ENCODE results near the gene METTL1.

DNA sequence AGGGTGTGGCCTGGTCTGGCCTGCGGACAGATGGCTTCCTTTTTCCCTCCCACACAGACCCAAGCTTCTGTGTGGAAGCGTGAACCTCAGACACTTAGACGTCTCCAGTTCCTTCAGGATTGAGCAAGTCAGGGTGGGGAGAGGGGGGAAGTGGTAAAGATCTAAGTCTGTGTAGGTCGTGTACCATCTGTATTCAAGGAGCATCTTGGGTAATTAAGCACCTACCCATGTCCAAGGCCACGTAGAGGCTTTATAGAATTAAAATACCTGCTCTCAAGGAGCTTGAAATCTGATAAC is 44.9 kb upstream of the METTL1 start:
- no peak for TF ChIP-seq POLR2A (IDR thresholded peaks at IDR 0.05)
- TF ChIP-seq, protein P1, sequence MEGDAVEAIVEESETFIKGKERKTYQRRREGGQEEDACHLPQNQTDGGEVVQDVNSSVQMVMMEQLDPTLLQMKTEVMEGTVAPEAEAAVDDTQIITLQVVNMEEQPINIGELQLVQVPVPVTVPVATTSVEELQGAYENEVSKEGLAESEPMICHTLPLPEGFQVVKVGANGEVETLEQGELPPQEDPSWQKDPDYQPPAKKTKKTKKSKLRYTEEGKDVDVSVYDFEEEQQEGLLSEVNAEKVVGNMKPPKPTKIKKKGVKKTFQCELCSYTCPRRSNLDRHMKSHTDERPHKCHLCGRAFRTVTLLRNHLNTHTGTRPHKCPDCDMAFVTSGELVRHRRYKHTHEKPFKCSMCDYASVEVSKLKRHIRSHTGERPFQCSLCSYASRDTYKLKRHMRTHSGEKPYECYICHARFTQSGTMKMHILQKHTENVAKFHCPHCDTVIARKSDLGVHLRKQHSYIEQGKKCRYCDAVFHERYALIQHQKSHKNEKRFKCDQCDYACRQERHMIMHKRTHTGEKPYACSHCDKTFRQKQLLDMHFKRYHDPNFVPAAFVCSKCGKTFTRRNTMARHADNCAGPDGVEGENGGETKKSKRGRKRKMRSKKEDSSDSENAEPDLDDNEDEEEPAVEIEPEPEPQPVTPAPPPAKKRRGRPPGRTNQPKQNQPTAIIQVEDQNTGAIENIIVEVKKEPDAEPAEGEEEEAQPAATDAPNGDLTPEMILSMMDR (IDR thresholded peaks at IDR 0.05): no peak
